Measurements from ENCODE around the gene TPP1.
A peak's percentile ranks its signal among the peaks of the same experiment; 100 is the strongest.

Gene TPP1

GRCh38 chr11:6626971-6627761, 7.9 kb upstream of the TPP1 start:
- no peak for DNase-seq

- DNase-seq: no peak
Measured at GRCh38 chr11:6625832-6626420, 6.7 kb upstream of the TPP1 start.

- DNase-seq: no peak
Measured at GRCh38 chr11:6625156-6625831, 6.1 kb upstream of the TPP1 start.

- DNase-seq: no peak
Measured at GRCh38 chr11:6623391-6624363, 4.5 kb upstream of the TPP1 start.

GRCh38 chr11:6622261-6623171, 3.3 kb upstream of the TPP1 start:
- DNase-seq: no peak

- no peak for DNase-seq
Measured at GRCh38 chr11:6621711-6622211, 2.5 kb upstream of the TPP1 start.

GRCh38 chr11:6620636-6621035, 1.4 kb upstream of the TPP1 start:
- no peak for DNase-seq

- DNase-seq: no peak
Measured at GRCh38 chr11:6618117-6619003, 862 bp downstream of the TPP1 start.

- DNase-seq: no peak
Measured at GRCh38 chr11:6617315-6617781, 1.9 kb downstream of the TPP1 start.

- DNase-seq: no peak
Measured at GRCh38 chr11:6616596-6617250, 2.5 kb downstream of the TPP1 start.

- no peak for DNase-seq
Measured at GRCh38 chr11:6615882-6616585, 3.2 kb downstream of the TPP1 start.

GRCh38 chr11:6615046-6615445, 4.2 kb downstream of the TPP1 start:
- no peak for DNase-seq

- no peak for DNase-seq
Measured at GRCh38 chr11:6614446-6614845, 4.8 kb downstream of the TPP1 start.

- DNase-seq: no peak
Measured at GRCh38 chr11:6613496-6613895, 5.7 kb downstream of the TPP1 start.

- DNase-seq: peak; percentile 75
Measured at GRCh38 chr11:6612213-6613041, 6.8 kb downstream of the TPP1 start, which contains the start of gene TAF10. TAF10 (minus strand) TSS chr11:6612216; CDS start chr11:6612189, 27 bp downstream.

GRCh38 chr11:6611963-6612212, 7.3 kb downstream of the TPP1 start:
- no peak for DNase-seq

- no peak for DNase-seq
Measured at GRCh38 chr11:6611092-6611962, 7.9 kb downstream of the TPP1 start.

Measured in NCI-H2171 (cell line).